ENCODE data around the gene GPR68. TPM values are rescaled to one million over a fixed set of nuclear protein-coding genes. Genes with fewer than 3 reads are reported as not detected.
"Not testable (repeated sequence)": the region's sequence is repeated elsewhere in the genome, so short reads cannot be mapped to it uniquely, and the experiment has no call there.

GPR68 gene
- total and polyA plus RNA-seq, 2 donors (not counting 1 experiment from before 2014, with no cell fraction given), result 0.31 to 0.34 TPM

GRCh38 chr14:91204657-91205056 is 39.8 kb downstream of the GPR68 start:
- H3K27me3 ChIP-seq (replicated peaks in 1 of 4; ENCODE audit: control extremely low read depth in 1 of 4, control insufficient read depth in 3 of 4, insufficient read depth in 4 of 4, low read length in 3 of 4), result no peaks in the 10 kb centered on the region
- TF ChIP-seq CTCF (IDR thresholded peaks at IDR 0.05) (no peak), EZH2 (IDR thresholded peaks at IDR 0.05; ENCODE audit: borderline replicate concordance, insufficient read depth, low read depth, low read length, poor library complexity, severe bottlenecking) (no peak)
- H3K4me3 ChIP-seq (ENCODE audit: control extremely low read depth in 1 of 5, extremely low read depth in 1 of 5, insufficient read depth in 1 of 5, low read depth in 2 of 5, low read length in 4 of 5), result no peak overlapping the region
- no peak overlapping the region for H3K4me2 ChIP-seq (replicated peaks; ENCODE audit: low read depth, low read length, poor library complexity, severe bottlenecking)
- H3K27ac Mint-ChIP-seq, result no peak overlapping the region
- no peaks in the 10 kb centered on the region for H3K4me1 ChIP-seq (ENCODE audit: control insufficient read depth in 2 of 2, insufficient read depth in 2 of 2, low read length in 2 of 2)
- H3K9me3 ChIP-seq (ENCODE audit: control extremely low read depth in 1 of 3, control insufficient read depth in 2 of 3, insufficient read depth in 1 of 3, low read length in 2 of 3), result no peaks in the 10 kb centered on the region
- CTCF ChIA-PET, result interaction anchor here (0.6 to 1.3 kb wide), 2 partner anchors 80 to 301 kb away, joined by 3 read pairs; no protein-coding TSS in a partner anchor
- intact Hi-C loops (cut with micrococcal nuclease), result no loop called here
- no peak overlapping the region for H3K9ac ChIP-seq (ENCODE audit: low read length)
- WGBS (ENCODE audit: insufficient coverage), result 99% methylated on average over 11 of the region's 14 CpGs
- H3K79me2 ChIP-seq (ENCODE audit: control insufficient read depth, insufficient read depth, low read length), result no peaks in the 10 kb centered on the region
- H3K36me3 ChIP-seq (replicated peaks in 1 of 2; ENCODE audit: control extremely low read depth in 1 of 2, control insufficient read depth in 1 of 2, extremely low read depth in 1 of 2, insufficient read depth in 2 of 2, low read length in 1 of 2), result peaks cover 1 to 78% of the 10 kb centered on the region in 2 experiments
- H3K9me3 Mint-ChIP-seq (ENCODE audit: insufficient read depth), result no peaks in the 10 kb centered on the region
- DNase-seq, result no peak
- H3K27me3 Mint-ChIP-seq, result no peaks in the 10 kb centered on the region
- H3K27ac ChIP-seq (ENCODE audit: low read length in 2 of 2), result no peak overlapping the region
- H2AFZ ChIP-seq (ENCODE audit: insufficient read depth, low read depth, low read length, poor library complexity, severe bottlenecking), result no peak overlapping the region
- POLR2A ChIA-PET, result no interaction called here
- ATAC-seq (ENCODE audit: low read depth), result no peak
- H4K20me1 ChIP-seq (ENCODE audit: control insufficient read depth, insufficient read depth, low read length, poor library complexity, severe bottlenecking), result no peaks in the 10 kb centered on the region
- H3K4me3 Mint-ChIP-seq, result no peak overlapping the region
- H3K4me1 Mint-ChIP-seq, result no peaks in the 10 kb centered on the region

GRCh38 chr14:91202234-91202974 is 42.1 kb downstream of the GPR68 start:
- H3K36me3 ChIP-seq (replicated peaks in 1 of 2; ENCODE audit: control extremely low read depth in 1 of 2, control insufficient read depth in 1 of 2, extremely low read depth in 1 of 2, insufficient read depth in 2 of 2, low read length in 1 of 2), result peaks cover 5 to 81% of the 10 kb centered on the region in 2 experiments
- H3K4me2 ChIP-seq (replicated peaks; ENCODE audit: low read depth, low read length, poor library complexity, severe bottlenecking), result no peak overlapping the region
- H4K20me1 ChIP-seq (ENCODE audit: control insufficient read depth, insufficient read depth, low read length, poor library complexity, severe bottlenecking), result no peaks in the 10 kb centered on the region
- 86% methylated on average over 15 of the region's 15 CpGs for WGBS (ENCODE audit: insufficient coverage)
- no peaks in the 10 kb centered on the region for H3K79me2 ChIP-seq (ENCODE audit: control insufficient read depth, insufficient read depth, low read length)
- no peaks in the 10 kb centered on the region for H3K4me1 ChIP-seq (ENCODE audit: control insufficient read depth in 2 of 2, insufficient read depth in 2 of 2, low read length in 2 of 2)
- Mint-ChIP-seq H3K4me3 (no peak overlapping the region), H3K27ac (no peak overlapping the region), H3K9me3 (ENCODE audit: insufficient read depth) (no peaks in the 10 kb centered on the region), H3K4me1 (no peaks in the 10 kb centered on the region), H3K27me3 (no peaks in the 10 kb centered on the region)
- no peaks in the 10 kb centered on the region for H3K27me3 ChIP-seq (replicated peaks in 1 of 4; ENCODE audit: control extremely low read depth in 1 of 4, control insufficient read depth in 3 of 4, insufficient read depth in 4 of 4, low read length in 3 of 4)
- no peaks in the 10 kb centered on the region for H3K9me3 ChIP-seq (ENCODE audit: control extremely low read depth in 1 of 3, control insufficient read depth in 2 of 3, insufficient read depth in 1 of 3, low read length in 2 of 3)
- no peak overlapping the region for H3K9ac ChIP-seq (ENCODE audit: low read length)
- H3K27ac ChIP-seq (ENCODE audit: low read length in 2 of 2), result no peak overlapping the region
- no peak overlapping the region for H2AFZ ChIP-seq (ENCODE audit: insufficient read depth, low read depth, low read length, poor library complexity, severe bottlenecking)
- TF ChIP-seq EZH2 (IDR thresholded peaks at IDR 0.05; ENCODE audit: borderline replicate concordance, insufficient read depth, low read depth, low read length, poor library complexity, severe bottlenecking) (no peak), CTCF (IDR thresholded peaks at IDR 0.05) (no peak)
- intact Hi-C loops (cut with micrococcal nuclease), result no loop called here
- ATAC-seq (ENCODE audit: low read depth) (no peak), DNase-seq (no peak)
- ChIA-PET CTCF (interaction anchor here (0.6 to 1.4 kb wide), 5 partner anchors 25 to 299 kb away, joined by 3 to 5 read pairs (median 3); no protein-coding TSS in a partner anchor), POLR2A (no interaction called here)
- no peak overlapping the region for H3K4me3 ChIP-seq (ENCODE audit: control extremely low read depth in 1 of 5, extremely low read depth in 1 of 5, insufficient read depth in 1 of 5, low read depth in 2 of 5, low read length in 4 of 5)

DNA sequence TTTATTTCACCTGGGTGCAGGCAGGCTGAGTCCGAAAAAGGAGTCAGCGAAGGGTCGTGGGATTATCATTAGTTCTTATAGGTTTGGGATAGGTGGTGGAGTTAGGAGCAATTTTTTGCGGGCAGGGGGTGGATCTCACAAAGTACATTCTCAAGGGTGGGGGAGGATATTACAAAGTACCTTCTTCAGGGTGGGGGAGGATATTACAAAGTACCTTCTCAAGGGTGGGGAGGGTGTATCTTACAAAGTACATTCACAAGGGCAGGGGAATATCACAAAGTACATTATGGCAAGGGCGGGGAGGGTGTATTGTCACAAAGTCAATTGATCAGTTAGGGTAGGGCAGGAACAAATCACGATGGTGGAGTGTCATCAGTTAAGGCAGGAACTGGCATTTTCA is 43.7 kb downstream of the GPR68 start:
- DNase-seq; H3K79me2 ChIP-seq (ENCODE audit: control insufficient read depth, insufficient read depth, low read length); H3K27me3 ChIP-seq (replicated peaks in 1 of 4; ENCODE audit: control extremely low read depth in 1 of 4, control insufficient read depth in 3 of 4, insufficient read depth in 4 of 4, low read length in 3 of 4); H3K4me1 Mint-ChIP-seq; H3K9me3 ChIP-seq (ENCODE audit: control extremely low read depth in 1 of 3, control insufficient read depth in 2 of 3, insufficient read depth in 1 of 3, low read length in 2 of 3); H3K9ac ChIP-seq (ENCODE audit: low read length); H2AFZ ChIP-seq (ENCODE audit: insufficient read depth, low read depth, low read length, poor library complexity, severe bottlenecking); H3K27ac ChIP-seq (ENCODE audit: low read length in 2 of 2); ATAC-seq (ENCODE audit: low read depth); H3K9me3 Mint-ChIP-seq (ENCODE audit: insufficient read depth); H3K4me1 ChIP-seq (ENCODE audit: control insufficient read depth in 2 of 2, insufficient read depth in 2 of 2, low read length in 2 of 2); H3K27me3 Mint-ChIP-seq; CTCF ChIA-PET; H3K4me3 ChIP-seq (ENCODE audit: control extremely low read depth in 1 of 5, extremely low read depth in 1 of 5, insufficient read depth in 1 of 5, low read depth in 2 of 5, low read length in 4 of 5); H4K20me1 ChIP-seq (ENCODE audit: control insufficient read depth, insufficient read depth, low read length, poor library complexity, severe bottlenecking); POLR2A ChIA-PET; H3K4me2 ChIP-seq (replicated peaks; ENCODE audit: low read depth, low read length, poor library complexity, severe bottlenecking); H3K27ac Mint-ChIP-seq; intact Hi-C loops (cut with micrococcal nuclease); H3K4me3 Mint-ChIP-seq: not testable (repeated sequence)
- peaks cover 12 to 80% of the 10 kb centered on the region in 2 experiments for H3K36me3 ChIP-seq (replicated peaks in 1 of 2; ENCODE audit: control extremely low read depth in 1 of 2, control insufficient read depth in 1 of 2, extremely low read depth in 1 of 2, insufficient read depth in 2 of 2, low read length in 1 of 2)
- whole genome bisulfite sequencing (ENCODE audit: insufficient coverage), result 100% methylated on average over 3 of the region's 6 CpGs
